Testis (tissue), 2 donors: ENCODE results near the gene ITGB8.

Source experiments
- POLR2A ChIP-seq: fragments of 450-650 bp; IDR thresholded peaks from one replicate; pipeline ENCODE4 v1.6.1; 2017; ENCODE audit warnings: antibody characterized with exemption, mild to moderate bottlenecking, moderate library complexity
- TF ChIP-seq, protein P1 (sequence below), 3 experiments: fragments of 450-650 bp in 2 of 3; fragments of 200-600 bp in 1 of 3; sonication (generic) in 1 of 3; IDR thresholded peaks; one replicate each; pipeline ENCODE4 v1.5.1; 2016 to 2019; ENCODE audit warnings: antibody characterized with exemption in 3 of 3, mild to moderate bottlenecking in 2 of 3, moderate library complexity in 1 of 3

DNA sequence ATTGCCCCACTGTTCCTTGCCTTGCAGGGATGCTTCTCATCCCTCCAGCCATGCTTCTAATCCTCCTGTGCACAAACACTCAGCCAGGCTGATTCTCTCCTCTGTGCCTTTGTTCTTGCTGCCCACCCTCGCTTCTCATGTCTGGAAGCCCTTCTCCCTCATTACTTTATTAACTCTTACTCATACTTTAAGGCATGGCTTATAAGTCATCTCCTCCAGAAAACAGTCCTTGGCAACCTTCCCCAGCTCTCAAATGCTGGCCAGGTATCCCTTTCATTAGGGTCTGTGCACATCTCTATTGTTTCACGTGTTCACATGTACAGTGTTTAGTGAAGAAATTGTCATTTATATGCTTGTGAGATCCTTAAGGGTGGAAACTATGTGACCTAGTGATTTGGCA is 62.9 kb downstream of the ITGB8 start:
- TF ChIP-seq, protein P1, sequence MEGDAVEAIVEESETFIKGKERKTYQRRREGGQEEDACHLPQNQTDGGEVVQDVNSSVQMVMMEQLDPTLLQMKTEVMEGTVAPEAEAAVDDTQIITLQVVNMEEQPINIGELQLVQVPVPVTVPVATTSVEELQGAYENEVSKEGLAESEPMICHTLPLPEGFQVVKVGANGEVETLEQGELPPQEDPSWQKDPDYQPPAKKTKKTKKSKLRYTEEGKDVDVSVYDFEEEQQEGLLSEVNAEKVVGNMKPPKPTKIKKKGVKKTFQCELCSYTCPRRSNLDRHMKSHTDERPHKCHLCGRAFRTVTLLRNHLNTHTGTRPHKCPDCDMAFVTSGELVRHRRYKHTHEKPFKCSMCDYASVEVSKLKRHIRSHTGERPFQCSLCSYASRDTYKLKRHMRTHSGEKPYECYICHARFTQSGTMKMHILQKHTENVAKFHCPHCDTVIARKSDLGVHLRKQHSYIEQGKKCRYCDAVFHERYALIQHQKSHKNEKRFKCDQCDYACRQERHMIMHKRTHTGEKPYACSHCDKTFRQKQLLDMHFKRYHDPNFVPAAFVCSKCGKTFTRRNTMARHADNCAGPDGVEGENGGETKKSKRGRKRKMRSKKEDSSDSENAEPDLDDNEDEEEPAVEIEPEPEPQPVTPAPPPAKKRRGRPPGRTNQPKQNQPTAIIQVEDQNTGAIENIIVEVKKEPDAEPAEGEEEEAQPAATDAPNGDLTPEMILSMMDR (IDR thresholded peaks at IDR 0.05) = no peak
- no peak for TF ChIP-seq POLR2A
